Mesendoderm (in vitro differentiated cells): ENCODE measurements around the gene SELPLG.
"Not testable (repeated sequence)": the region's sequence is repeated elsewhere in the genome, so short reads cannot be mapped to it uniquely, and the experiment has no call there.

Source experiments
- DNase-seq: peaks from one replicate; pipeline ENCODE4 v3.0.0; 2013
- H2AK5ac ChIP-seq: 2 replicates; pipeline ENCODE4 v1.6.1; 2013; ENCODE audit warnings: low read length, inconsistent platforms
- H2BK120ac ChIP-seq: 2 replicates; pipeline ENCODE4 v1.6.1; 2013; ENCODE audit warnings: low read depth, mild to moderate bottlenecking, low read length, moderate library complexity, mixed read lengths
- H2BK15ac ChIP-seq: replicated peaks from 2 replicates; pipeline ENCODE4 v1.6.1; 2013; ENCODE audit warnings: low read depth, mild to moderate bottlenecking, moderate library complexity
- H2BK5ac ChIP-seq: 2 replicates; pipeline ENCODE4 v1.6.1; 2013; ENCODE audit warnings: low read length, inconsistent platforms
- H3K18ac ChIP-seq: 2 replicates; pipeline ENCODE4 v1.6.1; 2013; ENCODE audit warnings: mild to moderate bottlenecking, low read length, mixed read lengths
- H3K23ac ChIP-seq: one replicate; pipeline ENCODE4 v1.6.1; 2013; ENCODE audit warnings: low read length
- H3K27ac ChIP-seq: 2 replicates; pipeline ENCODE4 v1.5.1; 2013; ENCODE audit warnings: low read depth, mild to moderate bottlenecking, inconsistent platforms, low read length, moderate library complexity
- H3K27me3 ChIP-seq: 2 replicates; pipeline ENCODE4 v1.6.1; 2013; ENCODE audit warnings: low read length, control low read depth, mild to moderate bottlenecking, inconsistent platforms; ENCODE audit not compliant: insufficient read depth, poor library complexity
- H3K36me3 ChIP-seq: 2 replicates; pipeline ENCODE4 v1.6.1; 2013; ENCODE audit warnings: low read length, inconsistent platforms; ENCODE audit not compliant: control insufficient read depth, insufficient read depth
- H3K4ac ChIP-seq: one replicate; pipeline ENCODE4 v1.6.1; 2013; ENCODE audit warnings: low read depth, mild to moderate bottlenecking, low read length, moderate library complexity
- H3K4me1 ChIP-seq: 2 replicates; pipeline ENCODE4 v1.6.1; 2013; ENCODE audit warnings: low read depth, low read length, inconsistent platforms; ENCODE audit not compliant: control insufficient read depth
- H3K4me2 ChIP-seq: 2 replicates; pipeline ENCODE4 v1.6.1; 2013; ENCODE audit warnings: low read length
- H3K4me3 ChIP-seq: 2 replicates; pipeline ENCODE4 v1.5.1; 2013; ENCODE audit warnings: mild to moderate bottlenecking, low read length
- H3K56ac ChIP-seq: one replicate; pipeline ENCODE4 v1.6.1; 2013; ENCODE audit warnings: low read length
- H3K79me1 ChIP-seq: 2 replicates; pipeline ENCODE4 v1.6.1; 2013; ENCODE audit warnings: low read length, inconsistent platforms
- H3K79me2 ChIP-seq: 2 replicates; pipeline ENCODE4 v1.6.1; 2013; ENCODE audit warnings: mild to moderate bottlenecking, low read length; ENCODE audit not compliant: control insufficient read depth, insufficient read depth
- H3K9ac ChIP-seq: 2 replicates; pipeline ENCODE4 v1.6.1; 2013; ENCODE audit warnings: low read length, inconsistent platforms
- H4K5ac ChIP-seq: one replicate; pipeline ENCODE4 v1.6.1; 2013; ENCODE audit warnings: low read length
- H4K8ac ChIP-seq: one replicate; pipeline ENCODE4 v1.6.1; 2013; ENCODE audit warnings: low read depth, mild to moderate bottlenecking, control low read depth, low read length, moderate library complexity
- WGBS: extraction: QIAGEN DNeasy Blood & Tissue Kit; methylation state at CpG from one replicate; pipeline ENCODE4 v1.1.7; 2013; ENCODE audit warnings: low lambda C conversion rate, missing lambda C conversion rate; ENCODE audit not compliant: insufficient coverage; ENCODE audit errors: extremely low coverage; 5-methylcytosine and 5-hydroxymethylcytosine counted together

Gene SELPLG

GRCh38 chr12:108633081-108633533 lies 587 bp downstream of the SELPLG start:
- Histone ChIP-seq H3K9ac (no peak overlapping the region), H3K27me3 (no peaks in the 10 kb centered on the region), H2BK120ac (no peak overlapping the region), H3K23ac (no peak overlapping the region), H3K18ac (no peak overlapping the region), H2AK5ac (no peak overlapping the region), H2BK5ac (no peak overlapping the region), H4K8ac (no peak overlapping the region), H2BK15ac (no peak overlapping the region), H3K27ac (no peak overlapping the region), H3K79me2 (no peaks in the 10 kb centered on the region), H3K36me3 (no peaks in the 10 kb centered on the region), H3K79me1 (no peaks in the 10 kb centered on the region), H3K56ac (no peak overlapping the region), H3K4me3 (no peak overlapping the region), H4K5ac (no peak overlapping the region), H3K4me1 (peaks cover under 1% of the 10 kb centered on the region), H3K4me2 (no peak overlapping the region), H3K4ac (no peak overlapping the region)
- no peak for DNase-seq
- no CpG with 5 or more reads among the region's 7 CpGs for WGBS

DNA sequence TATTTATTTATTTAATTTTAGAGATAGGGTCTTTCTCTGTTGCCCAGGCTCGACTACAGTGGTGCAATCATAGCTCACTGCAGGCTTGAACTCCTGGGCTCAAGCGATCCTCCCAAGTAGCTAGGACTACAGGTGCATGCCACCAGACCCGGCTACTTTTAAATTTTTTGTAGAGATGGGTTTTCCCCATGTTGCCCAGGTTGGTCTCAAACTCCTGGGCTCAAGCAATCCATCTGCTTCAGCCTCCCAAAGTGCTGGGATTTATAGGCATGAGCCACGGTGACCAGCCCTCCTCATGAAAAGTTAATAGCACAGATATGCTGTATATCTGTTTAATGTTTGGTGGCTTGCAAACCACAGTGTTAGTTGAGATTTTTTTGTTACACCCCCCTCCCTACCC lies 2.4 kb downstream of the SELPLG start:
- WGBS = no CpG with 5 or more reads among the region's 4 CpGs
- H3K4ac ChIP-seq, H2BK15ac ChIP-seq, H4K8ac ChIP-seq, H3K56ac ChIP-seq, H2BK5ac ChIP-seq, H3K4me2 ChIP-seq, H4K5ac ChIP-seq, H2AK5ac ChIP-seq, H3K23ac ChIP-seq, H3K4me3 ChIP-seq, DNase-seq, H3K18ac ChIP-seq, H3K79me1 ChIP-seq, H3K4me1 ChIP-seq, H3K9ac ChIP-seq, H3K79me2 ChIP-seq, H3K36me3 ChIP-seq, H3K27ac ChIP-seq, H3K27me3 ChIP-seq, H2BK120ac ChIP-seq: not testable (repeated sequence)

- Histone ChIP-seq H4K5ac (no peak overlapping the region), H2BK5ac (no peak overlapping the region), H3K27ac (no peak overlapping the region), H3K36me3 (no peaks in the 10 kb centered on the region), H3K18ac (no peak overlapping the region), H4K8ac (no peak overlapping the region), H3K56ac (no peak overlapping the region), H3K9ac (no peak overlapping the region), H3K79me2 (no peaks in the 10 kb centered on the region), H3K4me1 (no peaks in the 10 kb centered on the region), H3K4me2 (no peak overlapping the region), H3K27me3 (no peaks in the 10 kb centered on the region), H3K79me1 (no peaks in the 10 kb centered on the region), H3K23ac (no peak overlapping the region), H2AK5ac (no peak overlapping the region), H3K4ac (no peak overlapping the region), H3K4me3 (no peak overlapping the region), H2BK15ac (no peak overlapping the region), H2BK120ac (no peak overlapping the region)
- no CpG with 5 or more reads among the region's 9 CpGs for WGBS
- DNase-seq = no peak
Observed at GRCh38 chr12:108630481-108631207, 3.0 kb downstream of the SELPLG start.

DNA sequence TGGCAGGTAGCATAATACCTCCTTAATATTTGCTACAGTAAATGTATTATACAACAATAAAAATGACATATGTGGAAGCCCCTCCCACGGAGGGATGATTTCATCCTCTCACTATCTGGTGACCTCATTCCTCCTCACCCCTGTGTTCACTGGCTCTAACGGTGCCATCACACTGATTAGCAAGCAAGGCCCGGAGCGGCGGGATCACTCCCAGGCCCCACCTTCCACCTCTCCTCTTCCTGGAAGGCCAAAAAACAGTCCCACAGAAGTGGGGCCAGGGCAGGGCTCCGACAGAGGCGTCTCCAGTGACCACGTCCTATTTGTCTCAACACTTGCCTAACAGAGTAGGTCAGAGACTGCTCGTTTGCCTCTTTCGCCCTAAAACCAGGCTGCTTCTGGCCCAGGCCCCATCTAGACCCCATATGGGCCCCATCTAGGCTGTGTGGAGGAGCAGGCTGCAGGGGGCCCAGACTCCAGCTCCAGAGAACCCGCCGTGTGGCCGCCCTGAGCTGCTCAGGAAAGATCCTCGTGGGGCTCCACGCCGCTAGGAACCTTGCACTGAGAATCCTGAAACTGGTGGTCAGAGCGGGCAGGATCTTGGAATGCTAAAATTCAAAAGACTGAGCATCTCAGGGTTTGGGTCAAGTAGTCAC lies 3.7 kb downstream of the SELPLG start:
- Histone ChIP-seq H3K18ac (peak overlapping the region; percentile 69), H3K79me1 (no peaks in the 10 kb centered on the region)

DNA sequence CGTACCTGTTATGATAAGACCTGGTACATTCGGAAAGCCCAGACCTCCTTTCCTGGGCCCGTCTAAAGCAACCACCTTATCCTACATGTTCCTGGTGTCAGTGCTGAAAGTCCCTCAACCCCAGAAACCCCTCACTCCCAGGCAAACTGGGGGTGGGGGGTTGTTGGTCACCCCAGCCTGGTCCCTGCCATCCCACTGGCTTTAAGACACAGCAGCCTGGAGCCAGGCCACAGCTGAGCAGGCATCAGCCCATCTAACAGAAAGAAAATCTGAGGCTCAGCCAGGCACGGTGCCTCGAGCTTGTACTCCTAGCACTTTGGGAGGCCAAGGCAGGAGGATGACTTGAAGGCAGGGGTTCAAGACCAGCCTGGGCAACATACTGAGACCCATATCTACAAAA lies 4.5 kb downstream of the SELPLG start:
- no peaks in the 10 kb centered on the region for H3K36me3 ChIP-seq
- H2BK5ac ChIP-seq = no peak overlapping the region
- H3K27ac ChIP-seq = no peak overlapping the region
- H3K79me2 ChIP-seq = no peaks in the 10 kb centered on the region
- H3K23ac ChIP-seq = no peak overlapping the region
- no peak overlapping the region for H2AK5ac ChIP-seq
- peak overlapping the region; percentile 41 for H3K4ac ChIP-seq
- no peaks in the 10 kb centered on the region for H3K4me1 ChIP-seq
- no peak for DNase-seq
- no peak overlapping the region for H3K18ac ChIP-seq
- no peak overlapping the region for H3K56ac ChIP-seq
- no peaks in the 10 kb centered on the region for H3K79me1 ChIP-seq
- no peak overlapping the region for H4K5ac ChIP-seq
- H3K9ac ChIP-seq = no peak overlapping the region
- H2BK15ac ChIP-seq = no peak overlapping the region
- no peaks in the 10 kb centered on the region for H3K27me3 ChIP-seq
- WGBS = no CpG with 5 or more reads among the region's 5 CpGs
- no peak overlapping the region for H3K4me2 ChIP-seq
- H2BK120ac ChIP-seq = no peak overlapping the region
- no peak overlapping the region for H3K4me3 ChIP-seq
- H4K8ac ChIP-seq = no peak overlapping the region

More for the DNA sequence above, 3.7 kb downstream of the SELPLG start:
- peak; percentile 88 for DNase-seq
- no peaks in the 10 kb centered on the region for H3K27me3 ChIP-seq
- no CpG with 5 or more reads among the region's 17 CpGs for WGBS
- no peak overlapping the region for H3K4ac ChIP-seq
- H3K4me3 ChIP-seq = no peak overlapping the region
- no peak overlapping the region for H2BK5ac ChIP-seq
- no peak overlapping the region for H3K23ac ChIP-seq
- no peak overlapping the region for H3K4me2 ChIP-seq
- H3K27ac ChIP-seq = no peak overlapping the region
- H3K56ac ChIP-seq = peak overlapping the region; percentile 38
- no peaks in the 10 kb centered on the region for H3K4me1 ChIP-seq
- H3K9ac ChIP-seq = no peak overlapping the region
- no peak overlapping the region for H2AK5ac ChIP-seq
- no peak overlapping the region for H2BK15ac ChIP-seq
- H2BK120ac ChIP-seq = no peak overlapping the region
- no peak overlapping the region for H4K8ac ChIP-seq
- H4K5ac ChIP-seq = no peak overlapping the region
- no peaks in the 10 kb centered on the region for H3K36me3 ChIP-seq
- no peaks in the 10 kb centered on the region for H3K79me2 ChIP-seq
